Hematopoietic multipotent progenitor cell treated with erythropoietin and hydrocortisone succinate and interleukin-3 and kit ligand, for 15 days (in vitro differentiated cells): ENCODE data around the gene KCNJ10.
"Not testable (repeated sequence)": the region's sequence is repeated elsewhere in the genome, so short reads cannot be mapped to it uniquely, and the experiment has no call there.

Source experiments
- DNase-seq: peaks from one replicate; pipeline ENCODE4 v3.0.0-alpha.2; 2015; ENCODE audit warnings: low spot score

KCNJ10 gene

GRCh38 chr1:160069460-160070231 lies at the start of gene KCNJ10:
Gene KCNJ10, minus strand, starts transcription at chr1:160070160. Its CDS starts 27,628 bp downstream, at chr1:160042532.
- no peak for DNase-seq

DNA sequence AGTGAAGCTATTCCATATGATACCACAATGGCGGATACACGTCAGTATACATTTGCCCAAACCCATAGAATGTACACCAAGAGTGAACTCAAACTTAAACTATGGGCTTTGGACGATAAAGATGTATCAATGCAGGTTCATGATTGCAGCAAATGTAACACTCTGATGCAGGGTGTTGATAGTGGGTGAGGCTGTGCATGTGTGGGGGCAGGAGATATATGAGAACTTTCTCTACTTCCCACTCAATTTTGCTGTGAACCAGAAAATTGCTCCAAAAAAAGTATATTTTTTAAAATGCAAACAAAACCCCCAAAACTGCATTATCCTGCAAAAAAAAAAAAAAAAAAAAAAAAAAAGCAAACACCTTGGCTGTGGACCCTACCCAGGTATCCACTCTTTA lies 49.0 kb upstream of the KCNJ10 start:
- no peak for DNase-seq

DNA sequence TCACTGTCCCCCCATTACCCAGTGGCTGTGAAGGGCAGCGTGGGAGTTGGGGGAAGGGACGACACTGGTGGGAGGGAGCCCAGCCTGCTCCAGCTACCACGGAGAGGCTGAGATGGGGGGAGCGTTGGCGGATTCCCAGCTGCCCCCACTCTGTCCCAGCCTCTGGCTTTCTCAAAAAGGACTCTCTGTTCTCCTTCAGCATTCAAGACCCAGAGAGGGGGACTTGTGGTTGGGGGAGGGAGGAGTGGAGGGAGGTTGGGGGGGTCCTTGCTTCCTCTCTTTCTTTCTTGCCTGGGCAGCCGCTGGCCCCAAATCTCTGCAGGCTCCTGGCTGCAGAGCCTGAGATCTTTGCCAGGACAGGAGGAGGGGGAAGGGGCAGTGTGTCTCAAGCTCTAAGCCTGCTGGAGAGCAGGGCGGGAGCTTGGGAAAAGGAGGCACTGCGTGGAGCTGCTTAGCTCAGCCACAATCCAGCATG lies 47.8 kb upstream of the KCNJ10 start:
- DNase-seq: no peak

DNA sequence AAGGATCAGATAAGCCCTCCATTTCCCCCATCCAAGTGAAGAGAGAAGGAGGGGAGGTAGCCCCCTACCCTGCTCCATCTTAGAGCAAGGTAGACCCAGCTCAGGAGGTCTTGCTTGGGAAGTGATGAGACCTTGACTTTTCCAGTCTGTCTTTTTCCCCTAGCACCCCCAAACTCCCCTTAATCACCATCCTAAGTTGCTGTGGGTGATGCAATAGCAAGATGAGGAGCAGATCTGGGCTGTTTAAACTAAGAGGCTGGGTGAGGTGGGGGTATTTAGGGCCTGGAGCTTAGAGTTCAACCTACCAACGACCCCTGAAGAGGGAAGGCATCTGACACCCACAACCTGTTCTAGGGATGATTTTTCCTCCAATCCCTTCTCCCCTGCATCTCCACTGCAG lies 47.3 kb upstream of the KCNJ10 start:
- DNase-seq: no peak

DNA sequence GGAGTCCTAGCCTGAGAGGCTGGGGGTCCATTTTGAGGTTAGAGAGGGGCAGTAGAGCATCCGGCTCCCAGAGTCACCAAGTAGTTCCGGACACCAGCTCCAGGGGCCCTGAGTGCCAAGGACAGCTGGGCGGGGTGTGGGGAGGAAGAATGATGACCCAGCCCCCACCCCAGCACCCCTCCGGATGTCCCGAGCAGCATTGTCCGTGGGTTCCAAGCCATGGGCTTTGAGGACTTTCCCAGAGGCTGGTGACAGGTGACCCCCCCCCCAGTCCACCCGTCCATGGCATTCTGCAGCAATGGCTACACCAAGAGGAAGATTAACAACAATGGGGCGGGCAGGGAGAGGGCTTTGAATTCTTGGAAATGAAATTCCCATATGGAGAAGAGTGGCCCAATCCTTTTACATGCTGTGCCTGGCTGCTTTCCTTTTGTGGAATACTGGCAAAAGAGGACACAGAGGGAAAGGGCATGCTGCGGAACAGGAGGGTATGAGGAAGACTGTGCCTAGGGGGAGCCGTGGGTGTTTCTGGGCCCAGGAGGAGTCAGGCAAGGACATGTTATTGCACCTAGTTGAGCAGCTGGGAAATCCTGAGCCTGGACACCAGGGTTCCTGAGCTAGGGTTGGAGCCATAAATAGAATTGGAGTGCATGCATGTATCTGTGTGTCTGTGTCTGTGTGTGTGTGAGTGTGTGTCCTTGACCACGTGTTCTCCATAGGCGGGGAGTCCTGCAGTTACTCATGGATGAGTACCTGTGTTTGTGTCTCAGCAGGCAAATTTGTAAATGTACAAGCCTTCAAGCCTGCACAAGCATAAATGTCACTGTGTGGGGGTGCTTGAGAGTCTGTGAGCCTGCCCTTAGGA lies 46.6 kb upstream of the KCNJ10 start:
- DNase-seq: no peak

- no peak for DNase-seq
Observed at GRCh38 chr1:160115545-160116282, 45.8 kb upstream of the KCNJ10 start, which contains the start of gene ATP1A2. Gene ATP1A2, plus strand, starts transcription at chr1:160115759. Its CDS starts 103 bp downstream, at chr1:160115862.

GRCh38 chr1:160114085-160114484 lies 44.1 kb upstream of the KCNJ10 start:
- DNase-seq: no peak

- no peak for DNase-seq
Observed at GRCh38 chr1:160113407-160113806, 43.4 kb upstream of the KCNJ10 start.

DNA sequence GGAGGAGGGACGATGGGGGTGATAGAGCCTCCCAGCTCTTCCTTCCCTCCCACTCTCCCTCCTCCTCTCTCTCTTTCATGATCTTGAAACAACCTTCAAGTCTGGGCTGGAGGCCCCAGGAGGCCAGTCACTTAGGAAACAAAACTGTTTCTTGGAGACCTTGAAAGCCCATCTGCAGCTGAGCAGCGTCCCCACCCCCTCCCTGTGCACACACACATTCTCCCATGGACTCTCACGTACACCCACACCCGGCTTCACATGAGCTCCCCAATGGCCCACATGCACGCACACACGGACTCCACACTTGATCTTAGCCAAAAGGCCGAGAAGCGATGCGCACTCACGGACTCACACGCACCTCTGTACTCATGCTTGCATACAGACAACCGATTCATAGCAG lies 42.4 kb upstream of the KCNJ10 start:
- DNase-seq: no peak

GRCh38 chr1:160111462-160111861 lies 41.5 kb upstream of the KCNJ10 start:
- not testable (repeated sequence) for DNase-seq

DNA sequence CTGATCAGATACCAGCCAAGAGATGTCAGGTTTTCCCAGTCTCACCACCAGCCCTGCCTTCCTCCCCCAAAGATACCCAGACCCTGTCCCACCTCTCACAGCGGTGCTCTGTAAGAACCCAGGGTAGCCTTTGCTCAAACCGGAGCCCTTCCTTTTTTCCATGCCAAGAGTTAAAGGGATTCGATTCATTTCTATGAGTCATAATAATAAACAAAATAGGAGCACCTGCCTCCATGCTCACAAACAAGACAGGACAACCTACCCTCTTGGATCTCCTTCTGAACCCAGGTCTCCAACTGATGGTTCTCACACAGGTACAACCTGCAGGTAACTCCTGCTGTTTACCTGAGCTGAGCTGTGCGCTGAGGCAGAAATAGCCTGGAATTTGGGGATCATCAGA lies 39.7 kb upstream of the KCNJ10 start:
- no peak for DNase-seq

GRCh38 chr1:160108888-160109662 lies 39.1 kb upstream of the KCNJ10 start:
- DNase-seq: peak; percentile 33

DNA sequence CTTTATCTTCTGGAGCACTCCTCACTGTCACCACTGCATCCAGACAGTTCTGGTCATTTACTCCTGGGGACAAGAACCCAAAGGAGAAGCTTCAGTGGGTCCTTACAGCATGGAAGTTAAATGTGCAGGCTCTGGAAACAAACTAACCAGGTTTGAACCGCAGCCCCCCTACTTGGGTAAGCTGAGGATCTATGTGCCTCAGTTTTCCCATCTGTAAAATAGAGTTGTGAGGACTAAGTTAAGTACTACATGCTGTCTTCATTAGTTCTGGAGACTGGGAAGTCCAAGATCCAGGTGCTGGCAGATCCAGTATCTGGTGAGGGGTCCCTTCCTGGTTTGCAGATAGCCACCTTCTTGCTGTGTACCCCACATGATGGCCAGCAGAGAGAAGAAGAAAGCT lies 37.6 kb upstream of the KCNJ10 start:
- DNase-seq: no peak

- no peak for DNase-seq
Observed at GRCh38 chr1:160105155-160105554, 35.2 kb upstream of the KCNJ10 start.

GRCh38 chr1:160104486-160104885 lies 34.5 kb upstream of the KCNJ10 start:
- no peak for DNase-seq

DNA sequence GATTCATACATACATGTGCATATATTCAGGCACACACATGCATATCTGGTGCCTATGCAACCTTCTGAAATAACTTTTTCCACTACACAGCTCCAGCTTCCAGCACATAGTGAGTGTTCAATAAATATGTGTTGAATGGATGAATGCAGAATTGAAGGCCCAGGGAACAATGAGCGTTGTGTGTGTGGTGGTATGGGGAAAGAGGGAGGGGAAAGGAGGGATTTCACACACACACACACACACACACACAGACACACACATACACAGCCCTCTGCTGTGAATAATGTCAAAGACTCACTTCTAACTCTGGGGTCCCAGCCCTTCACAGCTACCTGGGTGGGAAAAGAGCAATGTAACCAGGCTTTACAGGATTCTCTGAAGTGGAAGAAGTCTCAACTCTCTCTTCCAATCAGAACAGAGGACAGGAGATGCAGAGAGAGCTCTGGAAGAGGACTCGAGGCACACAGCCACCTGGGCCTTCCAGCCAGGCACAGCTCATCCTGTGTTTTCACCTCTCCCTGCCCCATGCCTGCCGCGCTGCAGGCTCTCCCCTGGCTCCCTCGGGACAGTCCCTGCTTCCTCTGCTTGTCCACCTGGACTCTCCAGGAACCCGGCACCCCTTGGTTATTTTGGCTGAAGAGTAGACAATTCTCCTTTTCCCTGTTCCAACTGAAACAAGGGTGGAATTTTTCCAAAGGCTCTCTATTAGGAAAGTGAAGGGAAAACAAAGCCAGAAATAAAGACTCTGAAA lies 33.9 kb upstream of the KCNJ10 start:
- DNase-seq: no peak

GRCh38 chr1:160101717-160102522 lies 32.0 kb upstream of the KCNJ10 start:
- DNase-seq: no peak

DNA sequence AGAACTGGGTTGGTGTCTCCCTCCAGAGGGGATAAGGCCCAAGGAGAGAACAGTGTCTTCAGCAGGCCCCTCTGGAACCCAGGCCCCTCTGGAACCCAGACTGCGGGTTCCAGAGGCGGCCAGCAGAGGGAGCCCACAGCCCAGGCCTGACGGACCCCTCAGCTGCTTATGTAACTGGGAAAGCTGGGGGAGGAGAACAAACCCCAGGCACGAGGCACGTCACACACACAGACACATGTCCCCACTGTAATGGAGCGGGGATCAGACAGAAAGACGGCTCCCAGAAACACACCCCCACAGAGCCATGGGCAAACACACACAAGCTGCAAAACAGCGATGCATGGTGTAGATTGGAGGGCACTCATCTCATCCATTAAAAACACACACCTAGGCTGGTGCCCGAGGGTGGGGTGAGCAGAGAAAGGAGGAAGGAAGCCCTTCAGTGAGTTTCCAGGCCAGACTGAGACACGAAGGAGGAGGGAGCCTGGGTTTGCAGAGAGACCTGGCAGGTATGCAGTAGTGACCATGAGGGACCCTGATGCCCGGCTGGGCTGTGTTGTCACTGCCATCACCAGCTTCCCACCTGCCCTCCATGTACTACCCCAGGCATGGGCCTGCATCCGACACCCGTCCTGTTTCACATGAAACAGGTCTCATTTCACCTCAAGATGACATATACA lies 31.2 kb upstream of the KCNJ10 start:
- peak; percentile 57 for DNase-seq

- no peak for DNase-seq
Observed at GRCh38 chr1:160099716-160100375, 29.9 kb upstream of the KCNJ10 start.
